ENCODE data around the gene OGA.

GRCh38 chr10:101840741-101841453 is 22.7 kb upstream of the OGA start:
- TF ChIP-seq CTCF (IDR thresholded peaks at IDR 0.05; ENCODE audit: extremely low read depth in 1 of 2, insufficient read depth in 1 of 2, low read depth in 1 of 2, low read length in 2 of 2), result peak; percentile 98 to 99
- peak; percentile 31 for TF ChIP-seq MAX (IDR thresholded peaks at IDR 0.05; ENCODE audit: insufficient read depth, insufficient read length)
- TF ChIP-seq JUN (IDR thresholded peaks at IDR 0.05; ENCODE audit: borderline replicate concordance, insufficient read depth, insufficient read length, low read depth), result no peak
- no peak for TF ChIP-seq POLR2A (IDR thresholded peaks at IDR 0.05; ENCODE audit: low read depth, low read length)
- TF ChIP-seq MYC (IDR thresholded peaks at IDR 0.05; ENCODE audit: low read depth, low read length), result no peak
- no peak for TF ChIP-seq EZH2 (IDR thresholded peaks at IDR 0.05; ENCODE audit: borderline replicate concordance, low read depth, low read length, severe bottlenecking)
- no peak for TF ChIP-seq FOS (IDR thresholded peaks at IDR 0.05; ENCODE audit: borderline replicate concordance, insufficient read depth, low read length)
